Mesothelial cell of epicardium (in vitro differentiated cells): ENCODE results near the gene MID1. TPM values are rescaled to one million over a fixed set of nuclear protein-coding genes. Genes with fewer than 3 reads are reported as not detected.
A peak's percentile ranks its signal among the peaks of the same experiment; 100 is the strongest.

Source experiments
- DNase-seq, 2 experiments: peaks; one replicate each; pipeline ENCODE4 v3.0.0; 2021; ENCODE audit warnings: low spot score in 2 of 2; ENCODE audit not compliant: unreplicated experiment in 2 of 2
- H3K27ac Mint-ChIP-seq: 2 replicates; pipeline ENCODE4 v1.8.0; 2021; ENCODE audit warnings: mixed read lengths
- H3K27me3 Mint-ChIP-seq: 2 replicates; pipeline ENCODE4 v1.8.0; 2021; ENCODE audit warnings: low read depth, mixed read lengths
- H3K36me3 Mint-ChIP-seq: 2 replicates; pipeline ENCODE4 v1.8.0; 2021; ENCODE audit warnings: mixed read lengths
- H3K4me1 Mint-ChIP-seq: 2 replicates; pipeline ENCODE4 v1.8.0; 2021; ENCODE audit warnings: mixed read lengths
- H3K4me3 Mint-ChIP-seq: 2 replicates; pipeline ENCODE4 v1.8.0; 2021; ENCODE audit warnings: mild to moderate bottlenecking, moderate library complexity, mixed read lengths
- H3K9me3 Mint-ChIP-seq: 2 replicates; pipeline ENCODE4 v1.8.0; 2021; ENCODE audit warnings: mixed read lengths
- total RNA-seq: library from RNA; stranded (reverse); gene quantifications from 3 replicates; pipeline ENCODE4 v1.2.1, GENCODE V29; 2021
- TF ChIP-seq, protein P1 (sequence below): fragments of 200-600 bp; sonication (generic); IDR thresholded peaks from one replicate; pipeline ENCODE4 v1.5.0; 2021; ENCODE audit warnings: antibody characterized with exemption; ENCODE audit not compliant: unreplicated experiment

MID1 gene
- total RNA-seq, 1 donor from 2014 or later: 48.3 TPM

DNA sequence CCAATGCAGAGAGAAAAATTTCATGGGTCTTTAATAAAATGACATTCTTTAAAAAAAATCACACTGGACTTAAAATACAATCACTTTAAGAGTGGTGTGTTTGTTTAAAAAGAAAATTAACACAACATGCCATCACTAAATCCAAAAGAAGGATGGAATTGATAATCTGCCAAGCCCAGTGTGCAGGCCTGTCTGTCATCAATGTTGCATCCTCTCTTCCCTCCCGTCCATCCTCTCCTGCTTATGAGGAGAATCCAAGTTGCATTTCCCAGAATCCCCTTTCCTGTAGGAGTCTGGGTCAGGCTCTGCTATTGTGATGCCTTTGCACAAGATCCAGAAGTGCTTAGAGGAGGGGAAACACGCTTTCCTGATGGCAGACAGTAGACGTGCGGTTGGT lies 169.4 kb downstream of the MID1 start:
- Mint-ChIP-seq H3K27me3 (no peaks in the 10 kb centered on the region), H3K9me3 (peaks cover 10% of the 10 kb centered on the region), H3K27ac (no peak overlapping the region), H3K4me3 (no peak overlapping the region), H3K36me3 (peaks cover 44% of the 10 kb centered on the region), H3K4me1 (peaks cover 3% of the 10 kb centered on the region)
- TF ChIP-seq, protein P1, sequence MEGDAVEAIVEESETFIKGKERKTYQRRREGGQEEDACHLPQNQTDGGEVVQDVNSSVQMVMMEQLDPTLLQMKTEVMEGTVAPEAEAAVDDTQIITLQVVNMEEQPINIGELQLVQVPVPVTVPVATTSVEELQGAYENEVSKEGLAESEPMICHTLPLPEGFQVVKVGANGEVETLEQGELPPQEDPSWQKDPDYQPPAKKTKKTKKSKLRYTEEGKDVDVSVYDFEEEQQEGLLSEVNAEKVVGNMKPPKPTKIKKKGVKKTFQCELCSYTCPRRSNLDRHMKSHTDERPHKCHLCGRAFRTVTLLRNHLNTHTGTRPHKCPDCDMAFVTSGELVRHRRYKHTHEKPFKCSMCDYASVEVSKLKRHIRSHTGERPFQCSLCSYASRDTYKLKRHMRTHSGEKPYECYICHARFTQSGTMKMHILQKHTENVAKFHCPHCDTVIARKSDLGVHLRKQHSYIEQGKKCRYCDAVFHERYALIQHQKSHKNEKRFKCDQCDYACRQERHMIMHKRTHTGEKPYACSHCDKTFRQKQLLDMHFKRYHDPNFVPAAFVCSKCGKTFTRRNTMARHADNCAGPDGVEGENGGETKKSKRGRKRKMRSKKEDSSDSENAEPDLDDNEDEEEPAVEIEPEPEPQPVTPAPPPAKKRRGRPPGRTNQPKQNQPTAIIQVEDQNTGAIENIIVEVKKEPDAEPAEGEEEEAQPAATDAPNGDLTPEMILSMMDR: no peak
- no peak for DNase-seq

DNA sequence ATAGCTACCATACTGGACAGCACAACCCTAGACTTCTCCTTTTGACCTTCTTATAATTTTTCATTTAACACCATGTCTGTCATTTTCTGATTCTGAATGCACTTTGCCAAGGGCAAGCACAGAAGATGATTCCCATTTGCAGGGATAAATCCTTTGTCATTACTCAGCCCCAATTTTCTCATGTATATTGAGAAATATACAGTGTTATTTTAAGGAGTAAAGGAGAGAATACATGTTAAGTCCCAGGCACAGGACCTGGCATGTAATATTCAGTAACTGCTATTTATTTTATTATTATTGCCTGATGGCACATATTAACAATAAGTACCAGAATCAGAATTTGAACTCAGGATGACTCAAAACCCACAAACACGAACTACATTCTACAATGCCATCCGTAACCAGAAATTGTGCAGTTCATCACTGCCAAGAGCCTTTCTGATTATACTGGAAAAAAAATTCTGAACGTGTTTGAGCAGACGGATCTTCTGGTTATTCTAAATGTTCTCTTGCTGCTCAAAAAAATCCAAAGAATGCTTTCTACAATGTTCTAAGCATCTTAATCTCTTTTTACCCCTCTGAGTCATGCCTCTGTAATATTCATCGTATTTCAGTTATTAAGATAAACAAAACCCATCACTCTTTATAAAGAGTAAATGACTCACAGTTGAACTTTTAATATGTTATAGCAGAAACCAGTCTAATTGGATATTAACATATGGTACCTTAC lies 170.0 kb downstream of the MID1 start:
- H3K27ac Mint-ChIP-seq: no peak overlapping the region
- no peaks in the 10 kb centered on the region for H3K27me3 Mint-ChIP-seq
- peaks cover 11% of the 10 kb centered on the region for H3K9me3 Mint-ChIP-seq
- H3K36me3 Mint-ChIP-seq: peaks cover 43% of the 10 kb centered on the region
- no peak overlapping the region for H3K4me3 Mint-ChIP-seq
- TF ChIP-seq, protein P1: no peak
- no peak for DNase-seq
- peaks cover 3% of the 10 kb centered on the region for H3K4me1 Mint-ChIP-seq

DNA sequence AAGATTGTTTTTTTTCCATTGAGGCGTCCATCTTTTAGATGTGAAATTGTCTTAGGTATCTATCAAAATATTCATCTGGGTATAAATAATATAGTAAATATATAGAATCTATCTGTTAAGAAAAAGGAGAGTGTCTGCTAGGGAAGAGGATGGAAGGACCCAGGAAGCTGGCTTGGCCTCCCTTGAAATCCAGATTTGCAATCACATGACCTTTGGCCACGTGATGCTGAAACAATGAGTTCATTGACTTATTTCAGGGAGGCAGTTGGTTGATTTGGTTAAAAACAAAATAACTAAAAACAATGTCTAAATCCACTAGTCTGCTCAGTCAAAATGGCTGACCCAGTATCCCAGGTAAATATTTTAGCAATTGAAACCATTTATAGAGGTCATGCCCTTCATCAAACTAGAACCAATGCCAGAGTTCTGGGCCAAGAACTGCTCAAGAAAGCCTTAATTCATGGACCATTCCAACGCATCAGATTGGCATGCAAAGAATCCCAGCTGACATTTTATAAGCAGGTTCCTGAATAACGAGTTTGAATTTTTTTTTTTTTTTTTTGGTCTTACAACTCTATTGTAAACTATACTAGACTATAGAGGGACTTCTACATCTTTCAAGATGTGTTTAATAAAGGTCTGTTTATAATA lies 172.7 kb downstream of the MID1 start:
- Mint-ChIP-seq H3K36me3 (peaks cover 32% of the 10 kb centered on the region), H3K4me1 (peaks cover 3% of the 10 kb centered on the region), H3K27ac (peak overlapping the region; percentile 24), H3K4me3 (no peak overlapping the region), H3K27me3 (no peaks in the 10 kb centered on the region), H3K9me3 (peaks cover 22% of the 10 kb centered on the region)
- DNase-seq: no peak
- TF ChIP-seq, protein P1: no peak

DNA sequence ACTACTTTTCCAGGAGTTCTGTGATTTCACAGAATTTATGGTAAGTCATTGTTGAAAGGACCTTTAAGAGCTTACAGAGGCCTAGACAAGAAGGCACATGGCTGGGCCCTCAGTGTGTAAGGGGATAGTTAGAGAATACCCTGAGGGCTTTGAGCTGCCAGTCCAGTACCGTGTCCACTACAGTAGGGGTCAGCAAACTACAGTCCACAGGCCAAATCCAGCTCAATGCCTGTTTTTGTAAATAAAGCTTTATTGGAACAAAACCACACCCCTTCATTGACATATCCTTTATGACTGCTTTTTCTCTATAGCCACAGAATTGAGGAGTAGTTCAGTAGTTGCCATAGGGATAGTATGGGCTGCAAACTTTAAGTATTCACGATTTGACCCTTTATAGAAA lies 176.2 kb downstream of the MID1 start:
- H3K4me1 Mint-ChIP-seq: peaks cover 3% of the 10 kb centered on the region

DNA sequence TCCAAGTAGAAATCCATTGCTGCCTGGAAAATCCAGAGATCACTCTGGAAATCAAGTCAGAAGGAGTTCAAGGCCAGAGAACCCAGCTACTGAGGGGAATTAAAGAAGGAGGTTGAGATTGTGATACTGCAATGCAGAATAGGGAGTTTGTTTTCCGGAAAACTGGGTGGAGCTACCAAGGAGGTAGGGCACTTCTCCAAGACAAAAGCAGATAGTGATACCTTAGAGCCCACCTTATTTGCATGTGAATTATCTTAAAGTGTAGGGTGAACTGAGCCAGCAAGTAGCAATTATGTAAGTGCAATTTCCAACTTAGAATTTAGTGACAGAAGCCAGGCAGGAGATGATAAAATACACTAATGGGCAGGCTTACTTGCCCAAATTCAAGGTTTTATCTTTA lies 178.9 kb downstream of the MID1 start:
- no peak for DNase-seq
- Mint-ChIP-seq H3K36me3 (peaks cover 3% of the 10 kb centered on the region), H3K27ac (no peak overlapping the region), H3K4me1 (no peaks in the 10 kb centered on the region), H3K9me3 (peaks cover 46% of the 10 kb centered on the region), H3K27me3 (no peaks in the 10 kb centered on the region), H3K4me3 (no peak overlapping the region)
- TF ChIP-seq, protein P1: no peak

More for the DNA sequence above, 176.2 kb downstream of the MID1 start:
- peaks cover 17% of the 10 kb centered on the region for H3K36me3 Mint-ChIP-seq
- no peak overlapping the region for H3K4me3 Mint-ChIP-seq
- TF ChIP-seq, protein P1: no peak
- peaks cover 39% of the 10 kb centered on the region for H3K9me3 Mint-ChIP-seq
- H3K27me3 Mint-ChIP-seq: no peaks in the 10 kb centered on the region
- DNase-seq: no peak
- no peak overlapping the region for H3K27ac Mint-ChIP-seq
